Measurements from ENCODE around the gene XXYLT1.

DNA sequence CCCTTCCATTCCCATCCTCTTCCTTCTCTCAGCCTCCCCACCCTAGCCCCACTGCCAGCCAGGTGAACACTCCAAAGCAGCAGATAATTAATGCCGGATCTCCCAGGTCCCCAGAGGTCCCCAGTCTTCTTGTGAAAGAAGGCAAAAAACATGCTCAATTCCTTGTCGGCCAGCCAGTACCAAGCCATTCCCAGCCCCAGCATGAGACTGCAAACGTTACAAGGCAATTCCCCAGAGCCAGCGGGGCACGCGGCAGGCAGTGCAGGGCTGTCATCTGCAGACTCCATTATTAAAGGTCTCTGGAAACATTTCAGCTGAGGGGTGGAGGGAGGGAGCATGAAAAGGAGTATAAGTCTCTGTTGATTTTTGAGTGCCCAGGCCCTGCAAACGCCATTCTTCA is 117.8 kb downstream of the XXYLT1 start:
- TF ChIP-seq MAFK (IDR thresholded peaks at IDR 0.05; ENCODE audit: low read length) (no peak), SREBF2 (CRISPR knock-in tag; IDR thresholded peaks at IDR 0.05) (no peak), SRF (CRISPR knock-in tag; IDR thresholded peaks at IDR 0.05) (no peak)

Measured in K562 (cell line).